HUDEP-2 (cell line): ENCODE data around the gene CYP2R1.
"Not testable (repeated sequence)": the region's sequence is repeated elsewhere in the genome, so short reads cannot be mapped to it uniquely, and the experiment has no call there.

ENCODE experiments used
- DNase-seq, 76 experiments: peaks; one replicate each; lab custom pipeline; 2025; ENCODE audit not compliant: unreplicated experiment in 76 of 76; lab: John Stamatoyannopoulos, UW

Gene CYP2R1

GRCh38 chr11:14894657-14895598 is 2.9 kb upstream of the CYP2R1 start:
- DNase-seq, result no peak

GRCh38 chr11:14892577-14892976 is 546 bp upstream of the CYP2R1 start:
- no peak for DNase-seq

- DNase-seq, result peak in 74 of 76 experiments; percentile 17 to 89 (median 76)
Observed at GRCh38 chr11:14891143-14892035, 642 bp downstream of the CYP2R1 start.

- no peak for DNase-seq
Observed at GRCh38 chr11:14886513-14886912, 5.5 kb downstream of the CYP2R1 start.

- no peak for DNase-seq
Observed at GRCh38 chr11:14884667-14885273, 7.3 kb downstream of the CYP2R1 start.

- not testable (repeated sequence) for DNase-seq
Observed at GRCh38 chr11:14883683-14884082, 8.3 kb downstream of the CYP2R1 start.

- no peak for DNase-seq
Observed at GRCh38 chr11:14882196-14882595, 9.8 kb downstream of the CYP2R1 start.

GRCh38 chr11:14881576-14882193 is 10.3 kb downstream of the CYP2R1 start:
- no peak for DNase-seq

- DNase-seq, result no peak
Observed at GRCh38 chr11:14875163-14875562, 16.9 kb downstream of the CYP2R1 start.

GRCh38 chr11:14873632-14874031 is 18.4 kb downstream of the CYP2R1 start:
- DNase-seq, result no peak

- no peak for DNase-seq
Observed at GRCh38 chr11:14872032-14872431, 20.0 kb downstream of the CYP2R1 start.

- not testable (repeated sequence) for DNase-seq
Observed at GRCh38 chr11:14863775-14864174, 28.3 kb downstream of the CYP2R1 start.

GRCh38 chr11:14861680-14862079 is 30.4 kb downstream of the CYP2R1 start:
- DNase-seq, result peak in 5 of 76 experiments; percentile 2 to 16 (median 6)

- DNase-seq, result no peak
Observed at GRCh38 chr11:14860511-14860910, 31.5 kb downstream of the CYP2R1 start.

GRCh38 chr11:14858404-14858803 is 33.6 kb downstream of the CYP2R1 start:
- no peak for DNase-seq

- no peak for DNase-seq
Observed at GRCh38 chr11:14857621-14858020, 34.4 kb downstream of the CYP2R1 start.

GRCh38 chr11:14855890-14856289 is 36.1 kb downstream of the CYP2R1 start:
- peak in 4 of 76 experiments; percentile 5 to 19 (median 5) for DNase-seq

GRCh38 chr11:14854057-14854456 is 38.0 kb downstream of the CYP2R1 start:
- DNase-seq, result no peak

GRCh38 chr11:14852571-14853177 is 39.4 kb downstream of the CYP2R1 start:
- no peak for DNase-seq

- no peak for DNase-seq
Observed at GRCh38 chr11:14842002-14842401, 50.0 kb downstream of the CYP2R1 start.
